Dendritic cell treated with granulocyte-macrophage colony-stimulating factor and Interleukin-4, amounts not matched to agents 40 ng/mL and 50 ng/mL, for 4 days (primary cell): ENCODE data around the gene HSD17B8.

Source experiments
- H3K27ac Mint-ChIP-seq: one replicate; pipeline ENCODE4 v1.8.0; 2022; ENCODE audit warnings: mild to moderate bottlenecking, mixed read lengths
- H3K27me3 Mint-ChIP-seq: one replicate; pipeline ENCODE4 v1.8.0; 2022; ENCODE audit warnings: mild to moderate bottlenecking, mixed read lengths
- H3K36me3 Mint-ChIP-seq: one replicate; pipeline ENCODE4 v1.8.0; 2022; ENCODE audit warnings: low read depth, mixed read lengths
- H3K4me1 Mint-ChIP-seq: one replicate; pipeline ENCODE4 v1.8.0; 2022; ENCODE audit warnings: low read depth, mixed read lengths
- H3K4me3 Mint-ChIP-seq: one replicate; pipeline ENCODE4 v1.8.0; 2022; ENCODE audit warnings: mild to moderate bottlenecking, moderate library complexity, mixed read lengths
- H3K9me3 Mint-ChIP-seq: one replicate; pipeline ENCODE4 v1.8.0; 2022; ENCODE audit warnings: mixed read lengths
- intact Hi-C: fragments of 100-400 bp; cut with micrococcal nuclease; formaldehyde crosslinking; loops from one replicate; pipeline ENCODE4 v1.15.0; 2022

Gene HSD17B8

GRCh38 chr6:33204415-33205190 is at the start of gene HSD17B8:
TSS of gene HSD17B8 (plus strand) at chr6:33204655. CDS start at chr6:33204669, 14 bp downstream.
- peaks cover 69% of the 10 kb centered on the region for H3K36me3 Mint-ChIP-seq
- H3K9me3 Mint-ChIP-seq = no peaks in the 10 kb centered on the region
- H3K27ac Mint-ChIP-seq = peak within 1 kb of the TSS; percentile 70
- peaks cover 76% of the 10 kb centered on the region for H3K4me1 Mint-ChIP-seq
- peak within 1 kb of the TSS; percentile 81 for H3K4me3 Mint-ChIP-seq
- intact Hi-C loops = no loop called here
- peaks cover 5% of the 10 kb centered on the region for H3K27me3 Mint-ChIP-seq

- Mint-ChIP-seq H3K4me3 (no peak overlapping the region), H3K27me3 (no peaks in the 10 kb centered on the region), H3K27ac (no peak overlapping the region), H3K4me1 (peaks cover 14% of the 10 kb centered on the region), H3K36me3 (peaks cover 5% of the 10 kb centered on the region), H3K9me3 (peaks cover 13% of the 10 kb centered on the region)
- intact Hi-C loops = no loop called here
Observed at GRCh38 chr6:33156561-33156960, 47.9 kb upstream of the HSD17B8 start.

- intact Hi-C loops = no loop called here
- Mint-ChIP-seq H3K36me3 (peaks cover 1% of the 10 kb centered on the region), H3K27ac (no peak overlapping the region), H3K4me3 (no peak overlapping the region), H3K9me3 (peaks cover 9% of the 10 kb centered on the region), H3K4me1 (peaks cover 18% of the 10 kb centered on the region), H3K27me3 (no peaks in the 10 kb centered on the region)
Observed at GRCh38 chr6:33156964-33157363, 47.5 kb upstream of the HSD17B8 start.

GRCh38 chr6:33160096-33160495 is 44.4 kb upstream of the HSD17B8 start:
- Mint-ChIP-seq H3K36me3 (no peaks in the 10 kb centered on the region), H3K4me1 (peaks cover 26% of the 10 kb centered on the region), H3K4me3 (no peak overlapping the region), H3K27me3 (peaks cover 8% of the 10 kb centered on the region), H3K9me3 (no peaks in the 10 kb centered on the region), H3K27ac (peak overlapping the region; percentile 88)
- intact Hi-C loops = loop anchor here (2.0 to 5.0 kb wide), 2 partner anchors 15 to 37 kb away; no protein-coding TSS in a partner anchor

GRCh38 chr6:33160728-33161344 is 43.6 kb upstream of the HSD17B8 start:
- Mint-ChIP-seq H3K27ac (peak overlapping the region; percentile 88), H3K9me3 (no peaks in the 10 kb centered on the region), H3K27me3 (peaks cover 15% of the 10 kb centered on the region), H3K4me1 (peaks cover 29% of the 10 kb centered on the region), H3K36me3 (no peaks in the 10 kb centered on the region), H3K4me3 (peak overlapping the region; percentile 78)
- intact Hi-C loops = loop anchor here (1.0 to 5.0 kb wide), 3 partner anchors 16 to 88 kb away; no protein-coding TSS in a partner anchor

DNA sequence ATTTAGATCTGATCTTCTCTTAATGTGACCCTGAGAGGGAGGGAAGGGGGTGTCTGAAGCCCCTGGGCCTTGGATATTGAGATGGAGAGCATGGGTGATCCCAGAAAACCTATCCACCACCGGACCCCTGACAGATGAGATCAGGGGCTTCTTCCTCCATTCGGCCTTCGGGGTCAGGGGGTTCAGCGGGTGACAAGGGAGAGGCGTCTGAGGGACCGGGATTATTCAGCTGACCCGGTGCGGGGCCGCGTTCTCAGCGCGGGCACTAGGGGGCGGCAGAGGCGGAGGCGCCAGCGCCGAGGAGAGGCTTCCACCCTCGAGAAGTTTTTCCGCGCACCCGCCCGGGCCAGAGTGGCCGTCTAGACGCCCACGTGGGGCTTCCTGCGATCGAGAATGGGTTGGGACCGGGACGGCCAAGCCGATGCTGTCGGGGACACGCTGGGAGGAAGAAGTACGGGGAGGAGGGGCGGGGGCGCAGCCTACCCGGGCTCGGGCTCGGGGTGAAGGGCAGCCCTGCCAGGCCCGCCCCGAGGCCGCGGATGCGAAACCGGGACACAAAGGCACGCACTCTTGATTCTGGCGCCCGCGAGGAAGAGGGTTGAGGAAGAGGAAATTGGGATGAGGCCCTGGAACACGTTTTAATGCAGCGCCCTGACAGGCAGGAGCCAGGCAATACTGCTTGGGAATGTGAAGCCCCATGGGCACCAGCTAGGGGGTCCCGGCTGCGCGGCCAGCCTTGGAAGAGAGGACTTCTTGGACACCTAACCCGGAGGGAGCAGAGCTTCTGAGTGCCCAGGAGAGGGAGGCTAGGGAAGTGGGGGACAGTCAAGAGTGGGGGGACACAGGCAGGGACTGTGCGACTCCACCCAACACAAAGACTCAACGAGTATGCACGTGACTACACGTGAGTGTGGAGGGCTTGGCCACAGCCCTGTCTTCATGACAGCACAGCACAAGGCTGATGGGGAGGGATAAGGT is 42.8 kb upstream of the HSD17B8 start:
- peaks cover 20% of the 10 kb centered on the region for H3K27me3 Mint-ChIP-seq
- no peaks in the 10 kb centered on the region for H3K9me3 Mint-ChIP-seq
- H3K36me3 Mint-ChIP-seq = no peaks in the 10 kb centered on the region
- peak overlapping the region; percentile 88 for H3K27ac Mint-ChIP-seq
- peak overlapping the region; percentile 78 for H3K4me3 Mint-ChIP-seq
- peaks cover 35% of the 10 kb centered on the region for H3K4me1 Mint-ChIP-seq
- intact Hi-C loops = loop anchor here (1.0 to 5.0 kb wide), 3 partner anchors 17 to 88 kb away; no protein-coding TSS in a partner anchor

GRCh38 chr6:33163540-33163939 is 40.9 kb upstream of the HSD17B8 start:
- Mint-ChIP-seq H3K4me1 (peaks cover 35% of the 10 kb centered on the region), H3K36me3 (no peaks in the 10 kb centered on the region), H3K4me3 (no peak overlapping the region), H3K27me3 (peaks cover 23% of the 10 kb centered on the region), H3K27ac (no peak overlapping the region), H3K9me3 (no peaks in the 10 kb centered on the region)
- intact Hi-C loops = loop anchor here (5.0 kb wide), 1 partner anchor 34 kb away; no protein-coding TSS in a partner anchor

- no peaks in the 10 kb centered on the region for H3K36me3 Mint-ChIP-seq
- H3K27ac Mint-ChIP-seq = no peak overlapping the region
- H3K4me3 Mint-ChIP-seq = no peak overlapping the region
- peaks cover 26% of the 10 kb centered on the region for H3K27me3 Mint-ChIP-seq
- peaks cover 36% of the 10 kb centered on the region for H3K4me1 Mint-ChIP-seq
- intact Hi-C loops = loop anchor here (5.0 kb wide), 1 partner anchor 33 kb away; no protein-coding TSS in a partner anchor
- H3K9me3 Mint-ChIP-seq = no peaks in the 10 kb centered on the region
Observed at GRCh38 chr6:33164176-33164575, 40.3 kb upstream of the HSD17B8 start.

GRCh38 chr6:33164665-33165373 is 39.6 kb upstream of the HSD17B8 start:
- Mint-ChIP-seq H3K4me1 (peaks cover 42% of the 10 kb centered on the region), H3K36me3 (no peaks in the 10 kb centered on the region)

GRCh38 chr6:33165581-33166258 is 38.7 kb upstream of the HSD17B8 start:
- Mint-ChIP-seq H3K4me3 (no peak overlapping the region), H3K36me3 (no peaks in the 10 kb centered on the region), H3K27ac (peak overlapping the region; percentile 12), H3K4me1 (peaks cover 41% of the 10 kb centered on the region), H3K9me3 (no peaks in the 10 kb centered on the region), H3K27me3 (peaks cover 28% of the 10 kb centered on the region)
- intact Hi-C loops = no loop called here

More at GRCh38 chr6:33164665-33165373, 39.6 kb upstream of the HSD17B8 start:
- no peaks in the 10 kb centered on the region for H3K9me3 Mint-ChIP-seq
- H3K27me3 Mint-ChIP-seq = peaks cover 28% of the 10 kb centered on the region
- no peak overlapping the region for H3K27ac Mint-ChIP-seq
- H3K4me3 Mint-ChIP-seq = no peak overlapping the region
- intact Hi-C loops = loop anchor here (5.0 kb wide), 1 partner anchor 32 kb away; no protein-coding TSS in a partner anchor

- no peaks in the 10 kb centered on the region for H3K9me3 Mint-ChIP-seq
- no peaks in the 10 kb centered on the region for H3K36me3 Mint-ChIP-seq
- intact Hi-C loops = no loop called here
- H3K4me1 Mint-ChIP-seq = peaks cover 35% of the 10 kb centered on the region
- peaks cover 28% of the 10 kb centered on the region for H3K27me3 Mint-ChIP-seq
- peak overlapping the region; percentile 12 for H3K27ac Mint-ChIP-seq
- no peak overlapping the region for H3K4me3 Mint-ChIP-seq
Observed at GRCh38 chr6:33166363-33166762, 38.1 kb upstream of the HSD17B8 start.

GRCh38 chr6:33166811-33167210 is 37.6 kb upstream of the HSD17B8 start:
- Mint-ChIP-seq H3K4me1 (peaks cover 30% of the 10 kb centered on the region), H3K27ac (no peak overlapping the region), H3K36me3 (no peaks in the 10 kb centered on the region), H3K27me3 (peaks cover 31% of the 10 kb centered on the region), H3K4me3 (no peak overlapping the region), H3K9me3 (no peaks in the 10 kb centered on the region)
- intact Hi-C loops = no loop called here
